ENCODE results near the gene WDFY2.
A peak's percentile ranks its signal among the peaks of the same experiment; 100 is the strongest.

WDFY2 gene

DNA sequence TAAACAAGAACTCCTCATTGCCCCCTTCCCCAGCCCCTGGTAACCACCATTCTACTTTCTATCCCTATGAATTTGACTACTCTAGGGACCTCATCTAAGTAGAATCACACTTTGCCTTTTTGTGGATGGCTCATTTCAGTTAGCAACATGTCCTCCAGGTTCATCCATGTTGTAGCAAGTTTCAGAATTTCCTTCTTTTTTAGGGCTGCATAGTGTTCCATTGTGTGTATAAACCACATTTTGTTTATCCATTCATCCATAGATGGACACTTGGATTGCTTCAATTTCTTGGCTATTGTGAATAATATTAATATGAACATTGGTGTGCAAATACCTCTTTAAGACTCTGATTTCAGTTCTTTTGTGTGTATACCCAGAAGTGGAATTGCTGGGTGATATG lies 224.5 kb downstream of the WDFY2 start:
- TF ChIP-seq, protein P1, sequence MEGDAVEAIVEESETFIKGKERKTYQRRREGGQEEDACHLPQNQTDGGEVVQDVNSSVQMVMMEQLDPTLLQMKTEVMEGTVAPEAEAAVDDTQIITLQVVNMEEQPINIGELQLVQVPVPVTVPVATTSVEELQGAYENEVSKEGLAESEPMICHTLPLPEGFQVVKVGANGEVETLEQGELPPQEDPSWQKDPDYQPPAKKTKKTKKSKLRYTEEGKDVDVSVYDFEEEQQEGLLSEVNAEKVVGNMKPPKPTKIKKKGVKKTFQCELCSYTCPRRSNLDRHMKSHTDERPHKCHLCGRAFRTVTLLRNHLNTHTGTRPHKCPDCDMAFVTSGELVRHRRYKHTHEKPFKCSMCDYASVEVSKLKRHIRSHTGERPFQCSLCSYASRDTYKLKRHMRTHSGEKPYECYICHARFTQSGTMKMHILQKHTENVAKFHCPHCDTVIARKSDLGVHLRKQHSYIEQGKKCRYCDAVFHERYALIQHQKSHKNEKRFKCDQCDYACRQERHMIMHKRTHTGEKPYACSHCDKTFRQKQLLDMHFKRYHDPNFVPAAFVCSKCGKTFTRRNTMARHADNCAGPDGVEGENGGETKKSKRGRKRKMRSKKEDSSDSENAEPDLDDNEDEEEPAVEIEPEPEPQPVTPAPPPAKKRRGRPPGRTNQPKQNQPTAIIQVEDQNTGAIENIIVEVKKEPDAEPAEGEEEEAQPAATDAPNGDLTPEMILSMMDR (IDR thresholded peaks at IDR 0.05; ENCODE audit: low read length, missing control alignments): no peak
- H3K4me3 ChIP-seq (replicated peaks; ENCODE audit: low read depth, low read length): no peak overlapping the region
- no peak for DNase-seq (ENCODE audit: low read depth)

DNA sequence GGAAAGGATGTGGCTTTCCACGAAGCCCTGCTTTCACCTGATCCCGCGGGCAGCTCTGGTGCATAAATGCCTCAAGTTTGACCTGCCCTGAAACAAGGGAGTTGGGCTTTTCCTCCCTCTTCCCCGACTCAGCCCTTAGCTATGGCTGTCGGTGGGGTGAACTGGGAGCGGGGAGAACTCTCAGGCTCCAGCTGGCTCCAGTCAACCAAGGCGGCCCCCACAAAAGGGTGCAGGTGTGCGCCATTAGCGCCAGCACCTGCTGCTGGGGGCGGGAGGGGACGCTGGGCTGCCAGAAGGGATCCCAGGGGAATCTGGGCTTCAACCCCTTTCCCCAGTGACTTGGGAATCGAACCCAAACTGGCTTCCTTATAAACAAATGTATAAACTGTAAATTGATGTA lies 226.8 kb downstream of the WDFY2 start:
- no peak for DNase-seq (ENCODE audit: low read depth)
- TF ChIP-seq, protein P1 (IDR thresholded peaks at IDR 0.05; ENCODE audit: low read length, missing control alignments): no peak
- H3K4me3 ChIP-seq (replicated peaks; ENCODE audit: low read depth, low read length): no peak overlapping the region

GRCh38 chr13:51811920-51812451 lies 227.7 kb downstream of the WDFY2 start:
- no peak for DNase-seq (ENCODE audit: low read depth)
- H3K4me3 ChIP-seq (replicated peaks; ENCODE audit: low read depth, low read length): no peak overlapping the region
- TF ChIP-seq, protein P1 (IDR thresholded peaks at IDR 0.05; ENCODE audit: low read length, missing control alignments): no peak

DNA sequence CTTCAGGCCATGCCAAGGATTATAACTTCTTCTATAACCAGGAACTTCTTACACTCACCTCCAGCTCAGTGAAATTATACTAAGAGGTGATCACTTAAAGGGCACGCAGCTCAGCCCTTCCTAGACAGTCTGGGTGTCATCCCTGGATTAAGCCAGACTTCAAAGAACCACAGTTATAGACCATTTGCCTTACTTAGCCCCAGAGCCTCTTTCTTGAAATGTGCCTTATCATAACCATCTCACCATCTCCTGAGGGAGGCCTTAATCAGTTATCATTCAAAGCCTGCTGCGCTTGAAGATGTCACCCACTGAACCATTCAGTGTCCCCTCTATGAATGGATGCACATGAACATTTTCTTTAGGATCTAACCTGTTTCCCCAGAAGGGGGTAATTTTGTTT lies 229.8 kb downstream of the WDFY2 start:
- DNase-seq (ENCODE audit: low read depth): no peak
- TF ChIP-seq, protein P1 (IDR thresholded peaks at IDR 0.05; ENCODE audit: low read length, missing control alignments): no peak
- no peak overlapping the region for H3K4me3 ChIP-seq (replicated peaks; ENCODE audit: low read depth, low read length)

DNA sequence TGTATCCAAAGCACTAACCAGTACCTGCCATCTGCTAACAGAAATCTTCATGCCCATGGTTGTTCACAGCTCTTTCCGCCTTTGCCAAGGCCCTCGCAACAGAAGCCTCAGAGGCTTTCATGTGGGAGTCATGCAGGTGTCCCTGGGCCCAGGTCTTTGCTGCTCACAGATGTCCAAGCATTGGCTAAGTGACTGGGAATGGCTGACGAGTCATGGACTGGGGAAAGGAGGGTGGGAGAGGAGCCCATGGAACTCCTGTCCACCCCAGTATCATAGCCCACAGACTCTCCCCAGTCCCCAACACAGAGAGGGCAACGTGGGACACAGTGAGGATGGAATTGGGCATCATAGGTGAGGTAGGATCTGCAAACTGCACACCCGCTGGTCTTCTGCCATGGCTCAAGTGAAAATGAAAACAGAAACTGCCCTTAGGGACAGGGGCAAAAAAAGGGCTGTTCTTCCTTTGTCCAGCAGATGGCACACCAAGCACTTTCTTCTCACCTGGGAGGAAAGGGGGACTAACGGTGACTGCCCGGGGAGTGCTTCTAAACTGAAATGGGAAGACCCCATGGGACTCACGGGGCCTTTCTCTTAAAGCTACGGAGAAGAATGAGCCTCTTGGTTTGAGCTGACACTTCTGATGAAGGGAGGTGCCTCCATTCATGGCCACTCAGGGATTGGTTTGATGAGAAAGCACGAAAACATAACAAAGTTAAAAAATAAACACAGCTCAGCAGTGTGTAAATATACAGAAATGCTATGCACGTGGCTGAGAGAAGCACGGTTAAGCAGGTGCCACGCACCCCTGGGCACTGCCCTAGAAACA lies 230.8 kb downstream of the WDFY2 start:
- peak; percentile 71 for DNase-seq (ENCODE audit: low read depth)
- peak overlapping the region; percentile 41 for H3K4me3 ChIP-seq (replicated peaks; ENCODE audit: low read depth, low read length)
- TF ChIP-seq, protein P1 (IDR thresholded peaks at IDR 0.05; ENCODE audit: low read length, missing control alignments): peak; percentile 96

- no peak for DNase-seq (ENCODE audit: low read depth)
- TF ChIP-seq, protein P1 (IDR thresholded peaks at IDR 0.05; ENCODE audit: low read length, missing control alignments): no peak
- no peak overlapping the region for H3K4me3 ChIP-seq (replicated peaks; ENCODE audit: low read depth, low read length)
These were observed 231.6 kb downstream of the WDFY2 start for GRCh38 chr13:51815848-51816247.

All from fibroblast of pulmonary artery (primary cell).